GM12878 (cell line): ENCODE results near the gene USF3. TPM values are rescaled to one million over a fixed set of nuclear protein-coding genes. Genes with fewer than 3 reads are reported as not detected.

Source experiments
- MYB ChIP-seq: fragments of 150-350 bp; IDR thresholded peaks from 2 replicates; pipeline ENCODE4 v1.6.1; 2014; ENCODE audit warnings: mild to moderate bottlenecking, low read depth, low read length, borderline replicate concordance
- POLR2AphosphoS2 ChIP-seq: IDR thresholded peaks from 2 replicates; pipeline ENCODE4 v1.6.1; 2011; ENCODE audit warnings: low read depth, mild to moderate bottlenecking, low read length, improper control_type of control experiment, moderate library complexity
- RAD21 ChIP-seq: IDR thresholded peaks from 2 replicates; pipeline ENCODE4 v1.6.1; 2011; ENCODE audit warnings: mild to moderate bottlenecking, low read depth, low read length, moderate library complexity; ENCODE audit not compliant: insufficient read depth
- STAT3 ChIP-seq: IDR thresholded peaks from 2 replicates; pipeline ENCODE4 v1.6.1; 2011; ENCODE audit warnings: low read depth, low read length, improper control_type of control experiment
- TCF7 ChIP-seq: IDR thresholded peaks from 2 replicates; pipeline ENCODE4 v1.6.1; 2014; ENCODE audit warnings: antibody characterized with exemption, borderline replicate concordance
- YY1 ChIP-seq: IDR thresholded peaks from 2 replicates; pipeline ENCODE4 v1.6.1; 2011; ENCODE audit warnings: low read depth, mild to moderate bottlenecking, low read length
- polyA plus RNA-seq, 11 experiments: library from polyadenylated mRNA; depleted of rRNA in 4 of 11; unstranded in 6 of 11; stranded (reverse) in 5 of 11; fragments of >200 nt; fragmentation: Nextera tagmentation in 4 of 11; fragmentation: Illumina TruSeq in 1 of 11; extraction: Ambion mirVana in 4 of 11; extraction: Trizol in 1 of 11; gene quantifications; 1 replicate in 1 of 11; 2 replicates in 10 of 11; pipeline versions ENCODE4 v1.2.1 to v1.2.3, GENCODE V29; 2011 to 2016; ENCODE audit warnings: inconsistent platforms in 2 of 11, missing spikeins in 2 of 11, low read depth in 1 of 11
- total RNA-seq, 4 experiments: library from RNA; depleted of rRNA in 3 of 4; stranded (reverse); fragments of >200 nt in 3 of 4; fragmentation: Illumina TruSeq in 1 of 4; extraction: Trizol in 1 of 4; gene quantifications; 2 replicates each; pipeline versions ENCODE4 v1.2.1 to v1.2.3, GENCODE V29; 2013 to 2021
- TF ChIP-seq, protein P1 (sequence below): fragments of 450-650 bp; IDR thresholded peaks from 2 replicates; pipeline ENCODE4 v1.6.1; 2017; ENCODE audit warnings: mild to moderate bottlenecking, low read depth, inconsistent platforms; ENCODE audit not compliant: poor library complexity, severe bottlenecking
- TF ChIP-seq, protein P2 (sequence below): IDR thresholded peaks from 2 replicates; pipeline ENCODE4 v1.6.1; 2011; ENCODE audit warnings: low read depth, low read length, improper control_type of control experiment, borderline replicate concordance
- TF ChIP-seq, protein P3 (sequence below): fragments of 450-650 bp; IDR thresholded peaks from 2 replicates; pipeline ENCODE4 v1.6.1; 2017; ENCODE audit warnings: mild to moderate bottlenecking, moderate library complexity

Gene USF3
- total and polyA plus RNA-seq, 10 of the 15 experiments (the other 5 are each of a cell fraction or from before 2014, with no cell fraction given) = 3.1 to 15.9 (median 7.8) TPM

DNA sequence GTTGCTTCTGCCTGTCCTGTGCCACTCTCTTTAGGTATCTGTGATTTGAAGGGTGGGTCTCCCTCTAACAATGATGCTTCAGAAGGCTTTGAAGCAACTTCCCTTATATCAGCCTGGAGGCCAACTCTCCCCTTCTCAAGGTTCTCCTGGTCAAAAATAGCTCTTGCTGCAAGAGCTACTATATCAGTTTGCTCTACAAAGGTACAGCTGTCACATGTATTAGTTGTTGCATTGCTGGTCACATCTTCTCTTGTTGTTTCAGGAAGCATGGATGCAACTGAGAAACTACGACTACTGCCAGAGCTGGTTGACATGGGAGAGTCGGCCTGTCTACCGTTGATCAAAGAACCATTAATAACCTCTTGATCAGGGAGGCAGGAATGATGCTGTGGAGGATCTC is 38.3 kb downstream of the USF3 start (continued):
- no peak for TF ChIP-seq MYB
- TF ChIP-seq, protein P1, sequence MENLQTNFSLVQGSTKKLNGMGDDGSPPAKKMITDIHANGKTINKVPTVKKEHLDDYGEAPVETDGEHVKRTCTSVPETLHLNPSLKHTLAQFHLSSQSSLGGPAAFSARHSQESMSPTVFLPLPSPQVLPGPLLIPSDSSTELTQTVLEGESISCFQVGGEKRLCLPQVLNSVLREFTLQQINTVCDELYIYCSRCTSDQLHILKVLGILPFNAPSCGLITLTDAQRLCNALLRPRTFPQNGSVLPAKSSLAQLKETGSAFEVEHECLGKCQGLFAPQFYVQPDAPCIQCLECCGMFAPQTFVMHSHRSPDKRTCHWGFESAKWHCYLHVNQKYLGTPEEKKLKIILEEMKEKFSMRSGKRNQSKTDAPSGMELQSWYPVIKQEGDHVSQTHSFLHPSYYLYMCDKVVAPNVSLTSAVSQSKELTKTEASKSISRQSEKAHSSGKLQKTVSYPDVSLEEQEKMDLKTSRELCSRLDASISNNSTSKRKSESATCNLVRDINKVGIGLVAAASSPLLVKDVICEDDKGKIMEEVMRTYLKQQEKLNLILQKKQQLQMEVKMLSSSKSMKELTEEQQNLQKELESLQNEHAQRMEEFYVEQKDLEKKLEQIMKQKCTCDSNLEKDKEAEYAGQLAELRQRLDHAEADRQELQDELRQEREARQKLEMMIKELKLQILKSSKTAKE = no peak
- TF ChIP-seq, protein P2, sequence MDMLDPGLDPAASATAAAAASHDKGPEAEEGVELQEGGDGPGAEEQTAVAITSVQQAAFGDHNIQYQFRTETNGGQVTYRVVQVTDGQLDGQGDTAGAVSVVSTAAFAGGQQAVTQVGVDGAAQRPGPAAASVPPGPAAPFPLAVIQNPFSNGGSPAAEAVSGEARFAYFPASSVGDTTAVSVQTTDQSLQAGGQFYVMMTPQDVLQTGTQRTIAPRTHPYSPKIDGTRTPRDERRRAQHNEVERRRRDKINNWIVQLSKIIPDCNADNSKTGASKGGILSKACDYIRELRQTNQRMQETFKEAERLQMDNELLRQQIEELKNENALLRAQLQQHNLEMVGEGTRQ = no peak
- TF ChIP-seq, protein P3, sequence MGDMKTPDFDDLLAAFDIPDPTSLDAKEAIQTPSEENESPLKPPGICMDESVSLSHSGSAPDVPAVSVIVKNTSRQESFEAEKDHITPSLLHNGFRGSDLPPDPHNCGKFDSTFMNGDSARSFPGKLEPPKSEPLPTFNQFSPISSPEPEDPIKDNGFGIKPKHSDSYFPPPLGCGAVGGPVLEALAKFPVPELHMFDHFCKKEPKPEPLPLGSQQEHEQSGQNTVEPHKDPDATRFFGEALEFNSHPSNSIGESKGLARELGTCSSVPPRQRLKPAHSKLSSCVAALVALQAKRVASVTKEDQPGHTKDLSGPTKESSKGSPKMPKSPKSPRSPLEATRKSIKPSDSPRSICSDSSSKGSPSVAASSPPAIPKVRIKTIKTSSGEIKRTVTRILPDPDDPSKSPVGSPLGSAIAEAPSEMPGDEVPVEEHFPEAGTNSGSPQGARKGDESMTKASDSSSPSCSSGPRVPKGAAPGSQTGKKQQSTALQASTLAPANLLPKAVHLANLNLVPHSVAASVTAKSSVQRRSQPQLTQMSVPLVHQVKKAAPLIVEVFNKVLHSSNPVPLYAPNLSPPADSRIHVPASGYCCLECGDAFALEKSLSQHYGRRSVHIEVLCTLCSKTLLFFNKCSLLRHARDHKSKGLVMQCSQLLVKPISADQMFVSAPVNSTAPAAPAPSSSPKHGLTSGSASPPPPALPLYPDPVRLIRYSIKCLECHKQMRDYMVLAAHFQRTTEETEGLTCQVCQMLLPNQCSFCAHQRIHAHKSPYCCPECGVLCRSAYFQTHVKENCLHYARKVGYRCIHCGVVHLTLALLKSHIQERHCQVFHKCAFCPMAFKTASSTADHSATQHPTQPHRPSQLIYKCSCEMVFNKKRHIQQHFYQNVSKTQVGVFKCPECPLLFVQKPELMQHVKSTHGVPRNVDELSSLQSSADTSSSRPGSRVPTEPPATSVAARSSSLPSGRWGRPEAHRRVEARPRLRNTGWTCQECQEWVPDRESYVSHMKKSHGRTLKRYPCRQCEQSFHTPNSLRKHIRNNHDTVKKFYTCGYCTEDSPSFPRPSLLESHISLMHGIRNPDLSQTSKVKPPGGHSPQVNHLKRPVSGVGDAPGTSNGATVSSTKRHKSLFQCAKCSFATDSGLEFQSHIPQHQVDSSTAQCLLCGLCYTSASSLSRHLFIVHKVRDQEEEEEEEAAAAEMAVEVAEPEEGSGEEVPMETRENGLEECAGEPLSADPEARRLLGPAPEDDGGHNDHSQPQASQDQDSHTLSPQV = no peak
- no peak for TF ChIP-seq STAT3
- TF ChIP-seq RAD21 = no peak
- TF ChIP-seq POLR2AphosphoS2 = no peak
- no peak for TF ChIP-seq YY1
- no peak for TF ChIP-seq TCF7
